PC-3 (cell line): ENCODE data around the gene CARMIL1.

Experiments used
- EZH2 ChIP-seq: fragments of 300-600 bp; sonication (generic); IDR thresholded peaks from one replicate; pipeline ENCODE4 v1.6.1; 2017; ENCODE audit warnings: antibody characterized with exemption, mild to moderate bottlenecking, low read length; ENCODE audit not compliant: unreplicated experiment
- TF ChIP-seq, protein P1 (sequence below): fragments of 300-600 bp; sonication (generic); conservative IDR thresholded peaks from 2 replicates; pipeline ENCODE4 v1.5.1; 2017; ENCODE audit warnings: antibody characterized with exemption, low read depth, mild to moderate bottlenecking, low read length

DNA sequence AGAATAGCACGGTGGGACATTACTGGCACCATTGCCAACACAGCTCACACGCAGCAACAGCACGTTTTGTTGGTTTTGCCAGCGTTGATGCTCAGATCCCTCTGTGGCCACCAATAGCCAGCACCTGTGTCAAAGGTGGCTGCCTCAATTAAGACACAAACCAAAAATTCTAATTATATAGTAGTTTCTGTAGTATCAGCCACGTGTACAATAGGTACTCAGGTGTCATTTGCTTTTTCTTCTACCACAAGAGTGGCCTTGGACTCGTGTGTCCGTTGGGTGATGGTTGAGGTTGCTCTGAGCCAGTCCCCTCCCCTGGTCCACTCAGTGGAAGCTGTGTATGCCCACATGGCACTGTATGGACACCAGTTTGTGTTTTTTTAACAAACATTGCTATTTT lies 105.1 kb downstream of the CARMIL1 start:
- no peak for TF ChIP-seq EZH2
- TF ChIP-seq, protein P1, sequence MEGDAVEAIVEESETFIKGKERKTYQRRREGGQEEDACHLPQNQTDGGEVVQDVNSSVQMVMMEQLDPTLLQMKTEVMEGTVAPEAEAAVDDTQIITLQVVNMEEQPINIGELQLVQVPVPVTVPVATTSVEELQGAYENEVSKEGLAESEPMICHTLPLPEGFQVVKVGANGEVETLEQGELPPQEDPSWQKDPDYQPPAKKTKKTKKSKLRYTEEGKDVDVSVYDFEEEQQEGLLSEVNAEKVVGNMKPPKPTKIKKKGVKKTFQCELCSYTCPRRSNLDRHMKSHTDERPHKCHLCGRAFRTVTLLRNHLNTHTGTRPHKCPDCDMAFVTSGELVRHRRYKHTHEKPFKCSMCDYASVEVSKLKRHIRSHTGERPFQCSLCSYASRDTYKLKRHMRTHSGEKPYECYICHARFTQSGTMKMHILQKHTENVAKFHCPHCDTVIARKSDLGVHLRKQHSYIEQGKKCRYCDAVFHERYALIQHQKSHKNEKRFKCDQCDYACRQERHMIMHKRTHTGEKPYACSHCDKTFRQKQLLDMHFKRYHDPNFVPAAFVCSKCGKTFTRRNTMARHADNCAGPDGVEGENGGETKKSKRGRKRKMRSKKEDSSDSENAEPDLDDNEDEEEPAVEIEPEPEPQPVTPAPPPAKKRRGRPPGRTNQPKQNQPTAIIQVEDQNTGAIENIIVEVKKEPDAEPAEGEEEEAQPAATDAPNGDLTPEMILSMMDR, result no peak
